NCI-H1694 treated with DMSO at 0.1 percent for 48 hours (cell line): ENCODE data around the gene CYB561.
"Not testable (repeated sequence)": the region's sequence is repeated elsewhere in the genome, so short reads cannot be mapped to it uniquely, and the experiment has no call there.

Source experiments
- DNase-seq: peaks from one replicate; lab custom pipeline; 2025; lab: John Stamatoyannopoulos, UW

CYB561 gene

GRCh38 chr17:63478814-63479494 lies 32.8 kb upstream of the CYB561 start:
- peak; percentile 46 for DNase-seq

- DNase-seq = no peak
Observed at GRCh38 chr17:63477480-63478440, 31.7 kb upstream of the CYB561 start.

- no peak for DNase-seq
Observed at GRCh38 chr17:63476854-63477479, 30.9 kb upstream of the CYB561 start, which contains the start of gene ACE. TSS of gene ACE (plus strand) at chr17:63477061. CDS start at chr17:63477095, 34 bp downstream.

GRCh38 chr17:63476459-63476853 lies 30.4 kb upstream of the CYB561 start:
- DNase-seq = no peak

GRCh38 chr17:63475491-63476412 lies 29.6 kb upstream of the CYB561 start:
- DNase-seq = no peak

GRCh38 chr17:63474586-63475460 lies 28.7 kb upstream of the CYB561 start:
- no peak for DNase-seq

GRCh38 chr17:63474174-63474573 lies 28.1 kb upstream of the CYB561 start:
- no peak for DNase-seq

GRCh38 chr17:63468099-63468498 lies 22.0 kb upstream of the CYB561 start:
- DNase-seq = not testable (repeated sequence)

- DNase-seq = no peak
Observed at GRCh38 chr17:63464691-63465236, 18.7 kb upstream of the CYB561 start.

- DNase-seq = no peak
Observed at GRCh38 chr17:63463771-63464170, 17.7 kb upstream of the CYB561 start.

GRCh38 chr17:63460018-63460417 lies 13.9 kb upstream of the CYB561 start:
- DNase-seq = no peak

- no peak for DNase-seq
Observed at GRCh38 chr17:63458478-63458877, 12.4 kb upstream of the CYB561 start.

- DNase-seq = no peak
Observed at GRCh38 chr17:63455417-63455816, 9.3 kb upstream of the CYB561 start.

- DNase-seq = no peak
Observed at GRCh38 chr17:63454915-63455314, 8.8 kb upstream of the CYB561 start.

- not testable (repeated sequence) for DNase-seq
Observed at GRCh38 chr17:63454357-63454756, 8.3 kb upstream of the CYB561 start.

GRCh38 chr17:63452962-63453551 lies 7.0 kb upstream of the CYB561 start:
- no peak for DNase-seq

- DNase-seq = no peak
Observed at GRCh38 chr17:63452046-63452961, 6.2 kb upstream of the CYB561 start.

- DNase-seq = no peak
Observed at GRCh38 chr17:63451150-63451549, 5.0 kb upstream of the CYB561 start.

GRCh38 chr17:63450551-63450950 lies 4.4 kb upstream of the CYB561 start:
- DNase-seq = no peak
